ENCODE measurements around the gene RPUSD1.
"Not testable (repeated sequence)": the region's sequence is repeated elsewhere in the genome, so short reads cannot be mapped to it uniquely, and the experiment has no call there.

The RPUSD1 gene

GRCh38 chr16:760545-761343, 27.4 kb downstream of the RPUSD1 start, which contains the start of gene MSLN:
MSLN (plus strand) TSS chr16:760734; CDS start chr16:762681, 1,947 bp downstream.
- Histone ChIP-seq H3K27me3 (ENCODE audit: insufficient read depth, low read length) (no peaks in the 10 kb centered on the region), H3K4me1 (ENCODE audit: insufficient read depth, low read length) (peaks cover 3% of the 10 kb centered on the region), H3K36me3 (ENCODE audit: insufficient read depth, low read length) (no peaks in the 10 kb centered on the region), H3K9me3 (ENCODE audit: low read length) (peaks cover 2% of the 10 kb centered on the region), H2AFZ (ENCODE audit: low read depth, low read length) (no peak within 1 kb of the TSS), H3K4me3 (ENCODE audit: low read length) (no peak within 1 kb of the TSS)

- H3K36me3 ChIP-seq (ENCODE audit: insufficient read depth, low read length): no peaks in the 10 kb centered on the region
- H3K4me1 ChIP-seq (ENCODE audit: insufficient read depth, low read length): peaks cover 3% of the 10 kb centered on the region
- H2AFZ ChIP-seq (ENCODE audit: low read depth, low read length): no peak overlapping the region
- peaks cover 2% of the 10 kb centered on the region for H3K9me3 ChIP-seq (ENCODE audit: low read length)
- H3K4me3 ChIP-seq (ENCODE audit: low read length): no peak overlapping the region
- no peaks in the 10 kb centered on the region for H3K27me3 ChIP-seq (ENCODE audit: insufficient read depth, low read length)
Observed at GRCh38 chr16:760065-760464, 28.1 kb downstream of the RPUSD1 start.

- H2AFZ ChIP-seq (ENCODE audit: low read depth, low read length): no peak overlapping the region
- no peaks in the 10 kb centered on the region for H3K27me3 ChIP-seq (ENCODE audit: insufficient read depth, low read length)
- no peak overlapping the region for H3K4me3 ChIP-seq (ENCODE audit: low read length)
- peaks cover 2% of the 10 kb centered on the region for H3K9me3 ChIP-seq (ENCODE audit: low read length)
- peaks cover 3% of the 10 kb centered on the region for H3K4me1 ChIP-seq (ENCODE audit: insufficient read depth, low read length)
- H3K36me3 ChIP-seq (ENCODE audit: insufficient read depth, low read length): no peaks in the 10 kb centered on the region
Observed at GRCh38 chr16:759110-759910, 28.9 kb downstream of the RPUSD1 start.

GRCh38 chr16:756428-756827, 31.8 kb downstream of the RPUSD1 start:
- Histone ChIP-seq H3K36me3 (ENCODE audit: insufficient read depth, low read length) (no peaks in the 10 kb centered on the region), H3K9me3 (ENCODE audit: low read length) (peaks cover 2% of the 10 kb centered on the region), H3K4me3 (ENCODE audit: low read length) (no peak overlapping the region), H3K27me3 (ENCODE audit: insufficient read depth, low read length) (no peaks in the 10 kb centered on the region), H3K4me1 (ENCODE audit: insufficient read depth, low read length) (peaks cover 15% of the 10 kb centered on the region), H2AFZ (ENCODE audit: low read depth, low read length) (no peak overlapping the region)

- no peak overlapping the region for H3K4me3 ChIP-seq (ENCODE audit: low read length)
- H3K4me1 ChIP-seq (ENCODE audit: insufficient read depth, low read length): peaks cover 24% of the 10 kb centered on the region
- no peaks in the 10 kb centered on the region for H3K36me3 ChIP-seq (ENCODE audit: insufficient read depth, low read length)
- no peak overlapping the region for H2AFZ ChIP-seq (ENCODE audit: low read depth, low read length)
- H3K9me3 ChIP-seq (ENCODE audit: low read length): peaks cover 2% of the 10 kb centered on the region
- no peaks in the 10 kb centered on the region for H3K27me3 ChIP-seq (ENCODE audit: insufficient read depth, low read length)
Observed at GRCh38 chr16:754656-755055, 33.5 kb downstream of the RPUSD1 start.

GRCh38 chr16:754121-754607, 34.0 kb downstream of the RPUSD1 start:
- H3K27me3 ChIP-seq (ENCODE audit: insufficient read depth, low read length); H3K36me3 ChIP-seq (ENCODE audit: insufficient read depth, low read length); H3K9me3 ChIP-seq (ENCODE audit: low read length); H3K4me3 ChIP-seq (ENCODE audit: low read length); H2AFZ ChIP-seq (ENCODE audit: low read depth, low read length): not testable (repeated sequence)
- H3K4me1 ChIP-seq (ENCODE audit: insufficient read depth, low read length): peaks cover 24% of the 10 kb centered on the region

- Histone ChIP-seq H3K9me3 (ENCODE audit: low read length) (peaks cover 2% of the 10 kb centered on the region), H3K36me3 (ENCODE audit: insufficient read depth, low read length) (no peaks in the 10 kb centered on the region), H3K4me1 (ENCODE audit: insufficient read depth, low read length) (peaks cover 24% of the 10 kb centered on the region), H3K27me3 (ENCODE audit: insufficient read depth, low read length) (no peaks in the 10 kb centered on the region), H3K4me3 (ENCODE audit: low read length) (no peak overlapping the region), H2AFZ (ENCODE audit: low read depth, low read length) (no peak overlapping the region)
Observed at GRCh38 chr16:752007-752312, 36.2 kb downstream of the RPUSD1 start.

GRCh38 chr16:751152-752006, 36.8 kb downstream of the RPUSD1 start:
- Histone ChIP-seq H3K9me3 (ENCODE audit: low read length) (no peaks in the 10 kb centered on the region), H2AFZ (ENCODE audit: low read depth, low read length) (no peak overlapping the region), H3K27me3 (ENCODE audit: insufficient read depth, low read length) (no peaks in the 10 kb centered on the region), H3K4me1 (ENCODE audit: insufficient read depth, low read length) (peaks cover 24% of the 10 kb centered on the region), H3K4me3 (ENCODE audit: low read length) (no peak overlapping the region), H3K36me3 (ENCODE audit: insufficient read depth, low read length) (no peaks in the 10 kb centered on the region)

- Histone ChIP-seq H3K9me3 (ENCODE audit: low read length) (no peaks in the 10 kb centered on the region), H3K4me1 (ENCODE audit: insufficient read depth, low read length) (peaks cover 24% of the 10 kb centered on the region), H3K4me3 (ENCODE audit: low read length) (no peak overlapping the region), H3K36me3 (ENCODE audit: insufficient read depth, low read length) (no peaks in the 10 kb centered on the region), H3K27me3 (ENCODE audit: insufficient read depth, low read length) (no peaks in the 10 kb centered on the region), H2AFZ (ENCODE audit: low read depth, low read length) (no peak overlapping the region)
Observed at GRCh38 chr16:750485-750884, 37.7 kb downstream of the RPUSD1 start.

GRCh38 chr16:749010-749409, 39.2 kb downstream of the RPUSD1 start:
- Histone ChIP-seq H3K4me3 (ENCODE audit: low read length) (no peak overlapping the region), H3K9me3 (ENCODE audit: low read length) (no peaks in the 10 kb centered on the region), H3K4me1 (ENCODE audit: insufficient read depth, low read length) (peaks cover 24% of the 10 kb centered on the region), H3K36me3 (ENCODE audit: insufficient read depth, low read length) (no peaks in the 10 kb centered on the region), H3K27me3 (ENCODE audit: insufficient read depth, low read length) (no peaks in the 10 kb centered on the region), H2AFZ (ENCODE audit: low read depth, low read length) (no peak overlapping the region)

- Histone ChIP-seq H3K4me1 (ENCODE audit: insufficient read depth, low read length) (peaks cover 24% of the 10 kb centered on the region), H3K9me3 (ENCODE audit: low read length) (no peaks in the 10 kb centered on the region), H2AFZ (ENCODE audit: low read depth, low read length) (no peak overlapping the region), H3K27me3 (ENCODE audit: insufficient read depth, low read length) (no peaks in the 10 kb centered on the region), H3K4me3 (ENCODE audit: low read length) (no peak overlapping the region), H3K36me3 (ENCODE audit: insufficient read depth, low read length) (no peaks in the 10 kb centered on the region)
Observed at GRCh38 chr16:747978-748746, 40.0 kb downstream of the RPUSD1 start.

- no peaks in the 10 kb centered on the region for H3K27me3 ChIP-seq (ENCODE audit: insufficient read depth, low read length)
- H3K9me3 ChIP-seq (ENCODE audit: low read length): no peaks in the 10 kb centered on the region
- peaks cover 15% of the 10 kb centered on the region for H3K4me1 ChIP-seq (ENCODE audit: insufficient read depth, low read length)
- H3K4me3 ChIP-seq (ENCODE audit: low read length): no peak overlapping the region
- no peaks in the 10 kb centered on the region for H3K36me3 ChIP-seq (ENCODE audit: insufficient read depth, low read length)
- H2AFZ ChIP-seq (ENCODE audit: low read depth, low read length): no peak overlapping the region
Observed at GRCh38 chr16:746637-747036, 41.5 kb downstream of the RPUSD1 start.
